GM21786 (cell line): ENCODE results near the gene SMIM9.

Experiments
- ATAC-seq: cut with Tn5 transposase; IDR thresholded peaks from one replicate; pipeline ENCODE4 v1.9.1; 2021; ENCODE audit not compliant: unreplicated experiment

SMIM9 gene

GRCh38 chrX:154784149-154784995, 50.1 kb downstream of the SMIM9 start:
- ATAC-seq = no peak

GRCh38 chrX:154780968-154781367, 53.5 kb downstream of the SMIM9 start:
- no peak for ATAC-seq

- no peak for ATAC-seq
Observed at GRCh38 chrX:154779261-154779660, 55.2 kb downstream of the SMIM9 start.

- ATAC-seq = no peak
Observed at GRCh38 chrX:154776753-154777152, 57.7 kb downstream of the SMIM9 start.

GRCh38 chrX:154775419-154776349, 58.8 kb downstream of the SMIM9 start:
- ATAC-seq = no peak

- ATAC-seq = no peak
Observed at GRCh38 chrX:154774622-154775021, 59.8 kb downstream of the SMIM9 start.
